ENCODE data around the gene GPLD1. TPM values are rescaled to one million over a fixed set of nuclear protein-coding genes. Genes with fewer than 3 reads are reported as not detected.

GPLD1 gene
- total RNA-seq, 1 experiment from 2014 or later = 1.3 TPM

GRCh38 chr6:24429146-24429545 is 60.2 kb downstream of the GPLD1 start:
- DNase-seq (peak; percentile 43), ATAC-seq (peak; percentile 7)
- ChIA-PET POLR2A (ENCODE audit: unreplicated experiment) (no interaction called here), CTCF (no interaction called here)
- BruUV-seq (replicated peaks) = no TSS peak
- Histone ChIP-seq H3K9ac (ENCODE audit: low read length) (no peak overlapping the region), H3K9me3 (ENCODE audit: low read length) (no peaks in the 10 kb centered on the region), H3K4me2 (ENCODE audit: low read length) (peak overlapping the region; percentile 52), H3K4me1 (ENCODE audit: insufficient read depth, low read length) (peaks cover 56% of the 10 kb centered on the region), H3K9me2 (replicated peaks; ENCODE audit: low read length) (no peaks in the 10 kb centered on the region), H3K36me3 (ENCODE audit: low read depth, low read length) (peaks cover 21% of the 10 kb centered on the region), H4K20me1 (ENCODE audit: low read length) (no peaks in the 10 kb centered on the region), H3K27ac (ENCODE audit: low read length) (peak overlapping the region; percentile 65), H3K79me2 (ENCODE audit: low read length) (no peaks in the 10 kb centered on the region), H3K4me3 (ENCODE audit: low read length) (no peak overlapping the region), H3F3A (ENCODE audit: low read length, unreplicated experiment) (no peaks in the 10 kb centered on the region), H2AFZ (ENCODE audit: low read length) (no peak overlapping the region), H3K27me3 (ENCODE audit: low read length) (no peaks in the 10 kb centered on the region)
- intact Hi-C loops (cut with micrococcal nuclease) = loop anchor here (5.0 kb wide), 2 partner anchors 218 to 268 kb away; partner anchors contain the start of gene KIAA0319
- TF ChIP-seq EZH2 (IDR thresholded peaks at IDR 0.05; ENCODE audit: low read length, unreplicated experiment) = no peak
- TF ChIP-seq EZH2phosphoT487 (IDR thresholded peaks at IDR 0.05; ENCODE audit: borderline replicate concordance, low read length) = no peak
- TF ChIP-seq CTCF (conservative IDR thresholded peaks at IDR 0.05; ENCODE audit: low read depth, low read length) = no peak

- intact Hi-C loops (cut with micrococcal nuclease) = loop anchor here (5.0 kb wide), 2 partner anchors 219 to 269 kb away; partner anchors contain the start of gene KIAA0319
- ATAC-seq = peak; percentile 82
- POLR2A ChIA-PET (ENCODE audit: unreplicated experiment) = no interaction called here
- H3K27ac ChIP-seq (ENCODE audit: low read length) = peak overlapping the region; percentile 65
- peak; percentile 88 for DNase-seq
- no peaks in the 10 kb centered on the region for H3K9me2 ChIP-seq (replicated peaks; ENCODE audit: low read length)
- H3K79me2 ChIP-seq (ENCODE audit: low read length) = no peaks in the 10 kb centered on the region
- H3K27me3 ChIP-seq (ENCODE audit: low read length) = no peaks in the 10 kb centered on the region
- H3K4me3 ChIP-seq (ENCODE audit: low read length) = no peak overlapping the region
- no peak for TF ChIP-seq EZH2 (IDR thresholded peaks at IDR 0.05; ENCODE audit: low read length, unreplicated experiment)
- no peak for TF ChIP-seq CTCF (conservative IDR thresholded peaks at IDR 0.05; ENCODE audit: low read depth, low read length)
- no peak for TF ChIP-seq EZH2phosphoT487 (IDR thresholded peaks at IDR 0.05; ENCODE audit: borderline replicate concordance, low read length)
- BruUV-seq (replicated peaks) = no TSS peak
- no peaks in the 10 kb centered on the region for H3F3A ChIP-seq (ENCODE audit: low read length, unreplicated experiment)
- no peaks in the 10 kb centered on the region for H4K20me1 ChIP-seq (ENCODE audit: low read length)
- H3K4me2 ChIP-seq (ENCODE audit: low read length) = peak overlapping the region; percentile 52
- peaks cover 25% of the 10 kb centered on the region for H3K36me3 ChIP-seq (ENCODE audit: low read depth, low read length)
- no peak overlapping the region for H3K9ac ChIP-seq (ENCODE audit: low read length)
- peaks cover 57% of the 10 kb centered on the region for H3K4me1 ChIP-seq (ENCODE audit: insufficient read depth, low read length)
- CTCF ChIA-PET = no interaction called here
- H2AFZ ChIP-seq (ENCODE audit: low read length) = no peak overlapping the region
- H3K9me3 ChIP-seq (ENCODE audit: low read length) = no peaks in the 10 kb centered on the region
Observed at GRCh38 chr6:24428615-24429014, 60.8 kb downstream of the GPLD1 start.

GRCh38 chr6:24426729-24427446 is 62.5 kb downstream of the GPLD1 start:
- Histone ChIP-seq H4K20me1 (ENCODE audit: low read length) (no peaks in the 10 kb centered on the region), H3K36me3 (ENCODE audit: low read depth, low read length) (peaks cover 41% of the 10 kb centered on the region), H3K9ac (ENCODE audit: low read length) (no peak overlapping the region), H2AFZ (ENCODE audit: low read length) (no peak overlapping the region), H3F3A (ENCODE audit: low read length, unreplicated experiment) (no peaks in the 10 kb centered on the region), H3K4me1 (ENCODE audit: insufficient read depth, low read length) (peaks cover 57% of the 10 kb centered on the region), H3K27ac (ENCODE audit: low read length) (no peak overlapping the region), H3K9me2 (replicated peaks; ENCODE audit: low read length) (no peaks in the 10 kb centered on the region), H3K9me3 (ENCODE audit: low read length) (no peaks in the 10 kb centered on the region), H3K27me3 (ENCODE audit: low read length) (no peaks in the 10 kb centered on the region), H3K4me3 (ENCODE audit: low read length) (no peak overlapping the region), H3K4me2 (ENCODE audit: low read length) (no peak overlapping the region), H3K79me2 (ENCODE audit: low read length) (no peaks in the 10 kb centered on the region)
- ChIA-PET POLR2A (ENCODE audit: unreplicated experiment) (no interaction called here), CTCF (no interaction called here)
- no peak for TF ChIP-seq EZH2 (IDR thresholded peaks at IDR 0.05; ENCODE audit: low read length, unreplicated experiment)
- TF ChIP-seq CTCF (conservative IDR thresholded peaks at IDR 0.05; ENCODE audit: low read depth, low read length) = no peak
- no peak for TF ChIP-seq EZH2phosphoT487 (IDR thresholded peaks at IDR 0.05; ENCODE audit: borderline replicate concordance, low read length)
- no TSS peak for BruUV-seq (replicated peaks)
- no peak for DNase-seq
- intact Hi-C loops (cut with micrococcal nuclease) = loop anchor here (5.0 kb wide), 2 partner anchors 220 to 270 kb away; partner anchors contain the start of gene KIAA0319
- ATAC-seq = no peak
